ENCODE data around the gene NEGR1. TPM values are rescaled to one million over a fixed set of nuclear protein-coding genes. Genes with fewer than 3 reads are reported as not detected.

Gene NEGR1
- total and polyA plus RNA-seq, 2 donors (not counting 3 experiments of a cell fraction or from before 2014, with no cell fraction given) = 6.8 to 21.8 TPM

- dilution Hi-C loops (cut with MboI; ENCODE audit: extremely low pct_ligation_motif_present, low sequenced_read_pairs) = no loop called here
- no TSS peak for BruUV-seq (replicated peaks)
- H3K36me3 ChIP-seq (ENCODE audit: control insufficient read depth in 2 of 2, extremely low read depth in 1 of 2, insufficient read depth in 2 of 2, low read length in 2 of 2) = no peaks in the 10 kb centered on the region
- no peaks in the 10 kb centered on the region for H3K27me3 ChIP-seq (ENCODE audit: control insufficient read depth in 2 of 2, insufficient read depth in 2 of 2, low read length in 2 of 2)
- no peak overlapping the region for H3K9ac ChIP-seq (replicated peaks; ENCODE audit: extremely low read depth, insufficient read depth, low read length)
- FAIRE-seq (no peak), DNase-seq (ENCODE audit: low read depth, low spot score) (no peak)
- H3K4me2 ChIP-seq (ENCODE audit: insufficient read depth, low read length) = no peak overlapping the region
- H3K27ac ChIP-seq (ENCODE audit: insufficient read depth, low read depth, low read length) = no peak overlapping the region
- no peak overlapping the region for H3K4me3 ChIP-seq (replicated peaks in 1 of 3; ENCODE audit: insufficient read depth in 1 of 3, low read depth in 1 of 3, low read length in 3 of 3)
- no peaks in the 10 kb centered on the region for H4K20me1 ChIP-seq (replicated peaks; ENCODE audit: control insufficient read depth, extremely low read depth, insufficient read depth, low read length)
- CTCF ChIA-PET = no interaction called here
- POLR2A ChIA-PET = no interaction called here
- TF ChIP-seq MYC (IDR thresholded peaks at IDR 0.05; ENCODE audit: low read depth, low read length) (no peak), JUN (IDR thresholded peaks at IDR 0.05; ENCODE audit: borderline replicate concordance, insufficient read depth, insufficient read length, low read depth) (no peak), GATA2 (IDR thresholded peaks at IDR 0.05; ENCODE audit: insufficient read depth, insufficient read length, low read depth, low read length) (no peak), POLR2AphosphoS5 (IDR thresholded peaks at IDR 0.05; ENCODE audit: insufficient read depth, low read depth, low read length) (no peak), MAX (IDR thresholded peaks at IDR 0.05; ENCODE audit: insufficient read depth, insufficient read length) (no peak), EZH2 (IDR thresholded peaks at IDR 0.05; ENCODE audit: borderline replicate concordance, low read depth, low read length, severe bottlenecking) (no peak)
- no peak overlapping the region for H2AFZ ChIP-seq (ENCODE audit: low read depth, low read length)
- no peaks in the 10 kb centered on the region for H3K4me1 ChIP-seq (ENCODE audit: control insufficient read depth, extremely low read depth, insufficient read depth, low read length)
- H3K9me1 ChIP-seq (replicated peaks; ENCODE audit: control insufficient read depth, extremely low read depth, insufficient read depth, low read length) = no peaks in the 10 kb centered on the region
- H3K79me2 ChIP-seq (ENCODE audit: control insufficient read depth, insufficient read depth, low read length) = no peaks in the 10 kb centered on the region
- intact Hi-C loops (cut with micrococcal nuclease) = no loop called here
- no peaks in the 10 kb centered on the region for H3K9me3 ChIP-seq (replicated peaks; ENCODE audit: control insufficient read depth, insufficient read depth, low read length)
Observed at GRCh38 chr1:71666609-71667008, 615.7 kb downstream of the NEGR1 start.

GRCh38 chr1:71660411-71660810, 621.9 kb downstream of the NEGR1 start:
- dilution Hi-C loops (cut with MboI; ENCODE audit: extremely low pct_ligation_motif_present, low sequenced_read_pairs) = no loop called here
- DNase-seq (ENCODE audit: low read depth, low spot score) = no peak
- BruUV-seq (replicated peaks) = no TSS peak

More at GRCh38 chr1:71660411-71660810, 621.9 kb downstream of the NEGR1 start:
- ChIA-PET CTCF (no interaction called here), POLR2A (no interaction called here)
- Histone ChIP-seq H3K9me1 (replicated peaks; ENCODE audit: control insufficient read depth, extremely low read depth, insufficient read depth, low read length) (no peaks in the 10 kb centered on the region), H3K27ac (ENCODE audit: insufficient read depth, low read depth, low read length) (no peak overlapping the region), H3K27me3 (ENCODE audit: control insufficient read depth in 2 of 2, insufficient read depth in 2 of 2, low read length in 2 of 2) (no peaks in the 10 kb centered on the region), H3K4me1 (ENCODE audit: control insufficient read depth, extremely low read depth, insufficient read depth, low read length) (no peaks in the 10 kb centered on the region), H4K20me1 (replicated peaks; ENCODE audit: control insufficient read depth, extremely low read depth, insufficient read depth, low read length) (no peaks in the 10 kb centered on the region), H3K9ac (replicated peaks; ENCODE audit: extremely low read depth, insufficient read depth, low read length) (no peak overlapping the region), H3K9me3 (replicated peaks; ENCODE audit: control insufficient read depth, insufficient read depth, low read length) (no peaks in the 10 kb centered on the region), H2AFZ (ENCODE audit: low read depth, low read length) (no peak overlapping the region), H3K36me3 (ENCODE audit: control insufficient read depth in 2 of 2, extremely low read depth in 1 of 2, insufficient read depth in 2 of 2, low read length in 2 of 2) (no peaks in the 10 kb centered on the region), H3K4me3 (replicated peaks in 1 of 3; ENCODE audit: insufficient read depth in 1 of 3, low read depth in 1 of 3, low read length in 3 of 3) (no peak overlapping the region), H3K4me2 (ENCODE audit: insufficient read depth, low read length) (no peak overlapping the region), H3K79me2 (ENCODE audit: control insufficient read depth, insufficient read depth, low read length) (no peaks in the 10 kb centered on the region)
- intact Hi-C loops (cut with micrococcal nuclease) = no loop called here
- TF ChIP-seq GATA2 (IDR thresholded peaks at IDR 0.05; ENCODE audit: insufficient read depth, insufficient read length, low read depth, low read length) = no peak
- no peak for TF ChIP-seq FOS (IDR thresholded peaks at IDR 0.05; ENCODE audit: borderline replicate concordance, insufficient read depth, low read length)
- TF ChIP-seq MAX (IDR thresholded peaks at IDR 0.05; ENCODE audit: insufficient read depth, insufficient read length) = no peak
- no peak for TF ChIP-seq EZH2 (IDR thresholded peaks at IDR 0.05; ENCODE audit: borderline replicate concordance, low read depth, low read length, severe bottlenecking)
- no peak for TF ChIP-seq POLR2AphosphoS5 (IDR thresholded peaks at IDR 0.05; ENCODE audit: insufficient read depth, low read depth, low read length)
- no peak for TF ChIP-seq CTCF (IDR thresholded peaks at IDR 0.05; ENCODE audit: extremely low read depth in 1 of 2, insufficient read depth in 1 of 2, low read depth in 1 of 2, low read length in 2 of 2)
- no peak for FAIRE-seq
